CD4-positive, alpha-beta T cell treated with Interferon gamma for 1 hour (primary cell): ENCODE results near the gene KLF16.
"Not testable (repeated sequence)": the region's sequence is repeated elsewhere in the genome, so short reads cannot be mapped to it uniquely, and the experiment has no call there.

ENCODE experiments used
- DNase-seq: peaks from one replicate; pipeline ENCODE4 v3.0.0-alpha.2; 2020

The KLF16 gene

GRCh38 chr19:1883784-1884183 is 20.4 kb upstream of the KLF16 start:
- no peak for DNase-seq

GRCh38 chr19:1882786-1883692 is 19.7 kb upstream of the KLF16 start:
- DNase-seq = no peak

- peak; percentile 85 for DNase-seq
Observed at GRCh38 chr19:1882089-1882785, 18.9 kb upstream of the KLF16 start.

- DNase-seq = not testable (repeated sequence)
Observed at GRCh38 chr19:1881393-1882088, 18.2 kb upstream of the KLF16 start.

GRCh38 chr19:1880611-1881392 is 17.4 kb upstream of the KLF16 start:
- DNase-seq = no peak

GRCh38 chr19:1879982-1880381 is 16.6 kb upstream of the KLF16 start:
- not testable (repeated sequence) for DNase-seq

- not testable (repeated sequence) for DNase-seq
Observed at GRCh38 chr19:1878583-1878982, 15.2 kb upstream of the KLF16 start.

GRCh38 chr19:1877280-1877660 is 13.9 kb upstream of the KLF16 start:
- not testable (repeated sequence) for DNase-seq

GRCh38 chr19:1876496-1877279 is 13.3 kb upstream of the KLF16 start:
- DNase-seq = not testable (repeated sequence)

- peak; percentile 86 for DNase-seq
Observed at GRCh38 chr19:1875646-1876495, 12.5 kb upstream of the KLF16 start.

- not testable (repeated sequence) for DNase-seq
Observed at GRCh38 chr19:1875265-1875645, 11.9 kb upstream of the KLF16 start.

GRCh38 chr19:1874554-1875185 is 11.3 kb upstream of the KLF16 start:
- DNase-seq = no peak

GRCh38 chr19:1873524-1874473 is 10.4 kb upstream of the KLF16 start:
- DNase-seq = no peak

- DNase-seq = no peak
Observed at GRCh38 chr19:1872807-1873523, 9.6 kb upstream of the KLF16 start.

GRCh38 chr19:1871630-1872029 is 8.3 kb upstream of the KLF16 start:
- no peak for DNase-seq

GRCh38 chr19:1871140-1871597 is 7.8 kb upstream of the KLF16 start:
- no peak for DNase-seq

- no peak for DNase-seq
Observed at GRCh38 chr19:1868971-1869370, 5.6 kb upstream of the KLF16 start.

GRCh38 chr19:1867349-1867724 is 4.0 kb upstream of the KLF16 start:
- DNase-seq = no peak
